Embryonic facial prominence (tissue), 1 donor: Measurements from ENCODE around the gene LAMA1.

Source experiments
- DNase-seq: peaks from one replicate; pipeline ENCODE4 v3.0.0-alpha.2; 2016; ENCODE audit errors: extremely low spot score

Gene LAMA1

GRCh38 chr18:6983366-6983765, 134.2 kb downstream of the LAMA1 start:
- DNase-seq = no peak

GRCh38 chr18:6982398-6982797, 135.2 kb downstream of the LAMA1 start:
- DNase-seq = no peak

GRCh38 chr18:6980363-6980762, 137.2 kb downstream of the LAMA1 start:
- DNase-seq = no peak

GRCh38 chr18:6979954-6980353, 137.6 kb downstream of the LAMA1 start:
- DNase-seq = no peak

GRCh38 chr18:6976935-6977334, 140.7 kb downstream of the LAMA1 start:
- no peak for DNase-seq

- no peak for DNase-seq
Measured at GRCh38 chr18:6975084-6975483, 142.5 kb downstream of the LAMA1 start.

- no peak for DNase-seq
Measured at GRCh38 chr18:6971823-6972478, 145.6 kb downstream of the LAMA1 start.

GRCh38 chr18:6963452-6964097, 154.0 kb downstream of the LAMA1 start:
- no peak for DNase-seq

- no peak for DNase-seq
Measured at GRCh38 chr18:6962571-6963451, 154.8 kb downstream of the LAMA1 start.

GRCh38 chr18:6961331-6961730, 156.3 kb downstream of the LAMA1 start:
- DNase-seq = no peak

- DNase-seq = no peak
Measured at GRCh38 chr18:6960656-6961055, 156.9 kb downstream of the LAMA1 start.

- no peak for DNase-seq
Measured at GRCh38 chr18:6960124-6960523, 157.5 kb downstream of the LAMA1 start.

GRCh38 chr18:6959110-6959509, 158.5 kb downstream of the LAMA1 start:
- DNase-seq = no peak

- no peak for DNase-seq
Measured at GRCh38 chr18:6956999-6957398, 160.6 kb downstream of the LAMA1 start.

GRCh38 chr18:6956495-6956894, 161.1 kb downstream of the LAMA1 start:
- no peak for DNase-seq

GRCh38 chr18:6955304-6955703, 162.3 kb downstream of the LAMA1 start:
- DNase-seq = no peak

GRCh38 chr18:6954501-6954900, 163.1 kb downstream of the LAMA1 start:
- no peak for DNase-seq

GRCh38 chr18:6951336-6952090, 166.1 kb downstream of the LAMA1 start:
- no peak for DNase-seq

- no peak for DNase-seq
Measured at GRCh38 chr18:6950641-6951040, 167.0 kb downstream of the LAMA1 start.

- no peak for DNase-seq
Measured at GRCh38 chr18:6949800-6950586, 167.6 kb downstream of the LAMA1 start.
